Measurements from ENCODE around the gene MSH5. TPM values are rescaled to one million over a fixed set of nuclear protein-coding genes. Genes with fewer than 3 reads are reported as not detected.

Gene MSH5
- total RNA-seq, 1 experiment from 2014 or later = 22.4 TPM

DNA sequence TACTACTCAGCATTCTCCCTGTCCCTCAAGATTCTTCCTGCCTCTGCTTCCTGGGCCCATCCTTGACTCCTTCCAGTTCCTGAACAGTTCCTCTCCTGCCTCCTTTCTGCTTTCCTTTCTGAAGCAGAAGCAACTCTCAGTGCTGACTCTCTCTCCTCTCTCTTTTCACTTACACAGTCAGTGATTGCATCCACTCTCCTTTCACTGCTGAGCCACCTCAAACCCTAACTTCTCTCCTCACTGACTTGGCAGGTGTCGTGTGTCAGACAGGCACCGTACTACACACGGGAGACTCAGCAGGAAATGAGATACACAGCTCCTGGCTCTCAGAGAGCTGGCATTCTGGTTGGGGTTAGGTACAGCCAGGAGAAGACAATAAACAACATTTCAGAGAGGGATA, 42.2 kb upstream of the MSH5 start:
- H3K27ac Mint-ChIP-seq = no peak overlapping the region; a peak in 2 of 7 replicates

More for the DNA sequence above, 42.2 kb upstream of the MSH5 start:
- H3K79me2 ChIP-seq (ENCODE audit: insufficient read depth, low read length) = peaks cover 2% of the 10 kb centered on the region; the same call in 1 of the 2 replicates
- H3K27ac ChIP-seq (ENCODE audit: insufficient read length, low read depth, low read length) = no peak overlapping the region
- no peaks in the 10 kb centered on the region for H3K27me3 ChIP-seq (ENCODE audit: insufficient read depth, low read length)
- H3K23me2 ChIP-seq (ENCODE audit: insufficient read length, low read depth, low read length, poor library complexity, severe bottlenecking) = peaks cover 3% of the 10 kb centered on the region
- H3K79me1 ChIP-seq (ENCODE audit: insufficient read depth, low read depth, low read length, poor library complexity, severe bottlenecking) = peaks cover 6% of the 10 kb centered on the region
- TF ChIP-seq CTCF (conservative IDR thresholded peaks at IDR 0.05) = no peak
- H4K91ac ChIP-seq (ENCODE audit: insufficient read length, low read depth, low read length) = no peak overlapping the region
- H3K56ac ChIP-seq (ENCODE audit: insufficient read length, low read depth, low read length) = no peak overlapping the region
- Mint-ChIP-seq H3K9me3 (no peaks in the 10 kb centered on the region; a peak in 1 of 5 replicates), H3K36me3 (ENCODE audit: insufficient read depth in 1 of 3, low read depth in 3 of 3) (peaks cover 4 to 54% (median 25%) of the 10 kb centered on the region in 3 experiments; a peak in 6 of 7 replicates), H3K27me3 (ENCODE audit: low read depth) (no peaks in the 10 kb centered on the region; the same call in 1 of the 2 replicates), H3K4me3 (no peak overlapping the region), H3K4me1 (peaks cover 8 to 9% of the 10 kb centered on the region in 2 experiments)
- H2BK120ac ChIP-seq (ENCODE audit: low read depth, low read length, poor library complexity, severe bottlenecking) = no peak overlapping the region
- H4K8ac ChIP-seq (replicated peaks; ENCODE audit: insufficient read length, low read depth, low read length) = no peak overlapping the region
- no peak overlapping the region for H3T11ph ChIP-seq (ENCODE audit: low read length)
- H2BK12ac ChIP-seq (ENCODE audit: insufficient read length, low read depth, low read length) = no peak overlapping the region
- no peak overlapping the region for H3K9ac ChIP-seq (ENCODE audit: extremely low read depth, insufficient read length, low read length)
- H3K4ac ChIP-seq (ENCODE audit: low read depth, low read length) = no peak overlapping the region
- no peaks in the 10 kb centered on the region for H4K20me1 ChIP-seq (ENCODE audit: control insufficient read depth, insufficient read depth, insufficient read length)
- no peak overlapping the region for H2BK5ac ChIP-seq (ENCODE audit: insufficient read length, low read length)
- no peak overlapping the region for H2BK15ac ChIP-seq (ENCODE audit: low read depth, low read length)
- no peak overlapping the region for H3K14ac ChIP-seq (ENCODE audit: insufficient read depth, low read length)
- H4K5ac ChIP-seq (ENCODE audit: insufficient read length, low read depth, low read length) = no peak overlapping the region
- H3K4me1 ChIP-seq (ENCODE audit: insufficient read depth, low read length) = peaks cover 4% of the 10 kb centered on the region; the same call in 1 of the 2 replicates
- no CpG with 5 or more reads among the region's 3 CpGs for WGBS (ENCODE audit: extremely low coverage, insufficient read length, low lambda C conversion rate)
- H3K9me3 ChIP-seq (ENCODE audit: control insufficient read depth, low read depth, low read length) = no peaks in the 10 kb centered on the region
- no peak overlapping the region for H3K23ac ChIP-seq (ENCODE audit: insufficient read length, low read depth, low read length)
- no peak overlapping the region for H3K4me2 ChIP-seq (ENCODE audit: insufficient read depth, insufficient read length, low read length)
- no peak overlapping the region for H2BK20ac ChIP-seq (ENCODE audit: low read depth, low read length, poor library complexity, severe bottlenecking)
- H2AK5ac ChIP-seq (ENCODE audit: insufficient read length, low read length) = no peak overlapping the region
- no peak overlapping the region for H3K18ac ChIP-seq (ENCODE audit: insufficient read length, low read depth, low read length)
- no peak for DNase-seq
- H2AFZ ChIP-seq (ENCODE audit: low read length) = no peak overlapping the region
